Inflammatory macrophage treated with lipopolysaccharide for 4 hours (primary cell): ENCODE measurements around the gene LRRC42.

ENCODE experiments used
- DNase-seq: peaks from one replicate; pipeline ENCODE4 v3.0.0-alpha.2; 2020

LRRC42 gene

DNA sequence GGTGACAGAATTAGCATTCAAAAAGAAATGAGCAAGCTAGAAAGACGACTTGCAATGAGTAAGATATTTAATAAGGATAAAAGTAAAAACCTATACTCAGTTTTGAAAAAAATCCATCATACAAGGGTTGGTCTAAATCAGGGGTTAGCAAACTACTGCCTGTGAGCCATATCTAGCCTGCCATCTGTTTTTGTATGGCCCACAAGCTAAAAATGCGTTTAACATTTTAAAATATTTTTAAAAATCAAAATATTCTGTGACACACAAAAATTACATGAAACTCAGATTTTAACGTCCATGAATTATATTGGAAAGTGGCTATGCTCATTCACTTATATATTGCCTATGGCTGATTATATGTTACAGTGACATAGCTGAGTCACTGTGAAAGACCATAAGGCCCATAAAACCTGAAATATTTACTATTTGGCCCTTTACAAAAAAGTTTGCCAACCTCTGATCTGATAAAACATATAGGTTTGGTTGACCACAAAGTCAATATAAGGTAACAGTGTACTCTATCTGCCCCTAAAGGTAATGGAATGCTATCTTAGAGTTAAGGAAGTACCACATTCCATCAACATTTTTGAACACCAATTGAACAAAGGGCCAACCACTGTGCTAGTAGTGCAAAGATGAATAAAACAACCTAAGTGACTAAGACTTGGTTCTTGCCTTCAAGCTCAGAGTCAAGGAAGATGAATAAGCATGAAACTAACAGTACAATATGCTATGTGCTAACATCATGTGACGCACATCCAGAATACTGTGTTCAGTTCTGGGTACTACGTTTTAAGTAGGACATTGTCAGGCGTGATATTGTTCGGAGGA, 3.8 kb upstream of the LRRC42 start:
- DNase-seq, result no peak

DNA sequence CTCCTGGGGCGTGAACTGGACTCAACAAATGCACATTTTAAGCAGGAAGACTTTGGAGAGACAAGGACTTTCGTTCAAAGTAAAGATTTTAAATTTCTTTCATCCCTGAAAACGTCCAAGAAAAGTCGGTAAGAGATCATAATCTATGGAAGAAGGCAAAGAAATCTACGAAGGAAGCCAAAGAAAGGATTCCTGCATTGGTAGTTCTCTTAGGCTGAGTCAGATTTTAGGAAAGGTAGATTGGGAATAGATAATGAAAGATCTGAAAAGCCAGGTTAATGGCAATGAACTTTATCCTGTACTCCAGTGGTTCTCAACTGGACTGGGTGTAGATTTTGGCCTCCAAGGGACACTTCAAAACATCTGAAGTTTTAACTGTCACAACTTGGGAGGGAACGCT, 3.1 kb upstream of the LRRC42 start:
- no peak for DNase-seq

DNA sequence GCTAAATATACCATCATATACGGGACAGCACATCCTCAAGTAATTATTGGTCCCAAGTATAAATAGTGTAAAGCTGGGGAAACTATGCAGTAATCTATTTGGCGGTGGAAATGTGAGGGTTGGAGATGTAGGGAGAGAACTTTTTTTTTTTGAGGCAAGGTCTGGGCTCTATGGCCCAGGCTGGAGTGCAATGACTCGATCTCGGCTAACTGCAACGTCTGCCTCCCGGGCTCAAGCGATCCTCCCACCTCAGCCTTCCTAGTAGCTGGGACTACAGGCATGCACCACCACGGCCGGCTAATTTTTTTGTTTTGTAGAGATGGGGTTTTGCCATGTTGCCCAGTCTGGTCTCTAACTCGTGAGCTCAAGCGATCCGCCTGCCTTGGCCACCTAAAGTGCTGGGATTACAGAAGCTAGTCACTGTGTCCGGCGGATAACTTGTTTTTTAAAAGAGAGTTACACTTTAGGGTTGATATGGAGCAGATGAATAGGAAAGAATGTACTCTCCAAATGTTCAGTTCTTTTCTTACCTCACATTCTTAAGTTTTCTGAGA, 2.6 kb upstream of the LRRC42 start:
- DNase-seq, result no peak

DNA sequence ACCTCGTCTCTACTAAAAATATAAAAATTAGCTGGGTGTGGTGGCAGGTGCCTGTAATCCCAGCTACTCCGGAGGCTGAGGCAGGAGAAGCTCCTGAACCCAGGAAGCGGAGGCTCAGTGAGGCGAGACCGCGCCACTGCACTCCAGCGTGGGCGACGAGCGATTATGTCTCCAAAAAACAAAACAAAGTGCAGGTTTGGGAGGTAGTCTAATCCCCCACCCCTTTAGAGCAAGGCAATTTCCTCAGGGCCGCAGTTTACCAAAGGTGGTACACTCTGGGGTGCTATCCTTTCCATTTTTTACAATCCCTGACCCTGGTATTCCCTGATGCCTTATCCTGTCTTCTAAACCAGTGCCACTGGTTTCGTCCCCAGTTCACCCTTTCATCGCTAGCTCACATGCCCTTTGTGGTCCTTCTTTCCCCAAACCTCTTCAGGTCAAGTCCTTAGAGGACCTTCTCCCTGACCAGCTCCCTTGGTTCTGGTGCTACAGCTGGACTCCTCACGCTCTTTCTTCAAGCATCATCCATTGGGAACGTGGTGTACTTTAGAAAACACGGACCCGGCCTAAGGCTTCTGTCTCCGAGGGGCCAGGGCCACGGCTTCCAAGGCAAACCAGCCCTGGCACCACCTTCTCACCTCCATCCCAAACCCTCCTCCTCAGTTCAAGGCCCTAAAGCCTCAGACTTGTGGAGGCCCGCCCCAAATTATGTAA, 1.5 kb upstream of the LRRC42 start:
- DNase-seq, result no peak

DNA sequence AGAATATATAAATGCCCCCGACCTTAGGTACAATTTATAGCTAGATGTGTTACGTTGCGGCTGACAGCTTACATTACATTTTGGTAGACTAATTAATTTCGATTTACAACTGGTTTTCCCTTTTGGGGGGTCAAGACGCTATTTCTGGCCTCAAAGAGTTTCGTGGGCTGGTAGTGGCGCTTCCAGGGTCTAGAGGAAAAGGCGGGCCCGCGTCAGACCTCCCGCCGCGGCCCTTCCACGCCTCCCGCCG, 1.0 kb upstream of the LRRC42 start:
- no peak for DNase-seq

DNA sequence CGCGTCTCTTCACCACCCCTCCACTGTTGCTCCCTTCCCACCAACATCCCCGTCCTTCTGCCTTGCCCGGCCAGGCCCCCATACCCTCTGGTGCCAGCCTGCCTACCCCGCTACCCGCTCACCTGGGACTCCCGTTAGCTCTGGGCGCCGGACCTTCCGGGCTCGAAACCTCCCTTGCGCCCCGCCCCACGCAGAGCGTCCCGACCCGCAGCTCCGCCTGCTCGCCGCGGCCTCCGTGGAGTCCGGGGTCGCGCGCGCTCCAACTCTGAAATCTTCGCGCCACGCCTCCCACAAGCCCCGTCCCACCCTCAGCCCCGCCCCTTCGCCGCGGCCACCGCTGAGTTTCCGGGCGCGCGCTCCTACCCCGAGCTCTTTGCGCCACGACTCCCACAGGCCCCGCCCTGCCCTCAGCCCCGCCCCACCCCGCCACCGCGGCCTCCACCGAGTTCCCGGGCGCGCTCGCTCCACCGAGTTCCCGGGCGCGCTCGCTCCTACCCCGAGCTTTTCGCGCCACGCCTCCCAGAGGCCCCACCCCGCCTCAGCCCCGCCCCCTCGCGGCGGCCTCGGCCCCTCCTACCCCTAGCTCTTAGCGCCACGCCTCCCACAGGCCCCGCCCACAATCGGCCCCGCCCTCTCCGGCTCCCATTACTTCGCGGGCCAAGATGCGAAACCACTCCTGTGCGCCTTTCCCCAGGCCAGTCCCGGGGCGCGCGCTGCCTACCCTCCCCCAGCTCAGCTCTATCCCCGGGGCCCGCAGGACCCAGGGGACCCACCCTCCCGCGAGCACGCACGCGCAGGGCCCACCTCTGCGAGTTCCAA, 508 bp upstream of the LRRC42 start, which contains the start of gene IFT25:
IFT25 (minus strand) TSS at position 267 of the 819 bp plus-strand sequence. CDS start 5,617 bp downstream, outside the sequence.
- DNase-seq, result peak; percentile 96

DNA sequence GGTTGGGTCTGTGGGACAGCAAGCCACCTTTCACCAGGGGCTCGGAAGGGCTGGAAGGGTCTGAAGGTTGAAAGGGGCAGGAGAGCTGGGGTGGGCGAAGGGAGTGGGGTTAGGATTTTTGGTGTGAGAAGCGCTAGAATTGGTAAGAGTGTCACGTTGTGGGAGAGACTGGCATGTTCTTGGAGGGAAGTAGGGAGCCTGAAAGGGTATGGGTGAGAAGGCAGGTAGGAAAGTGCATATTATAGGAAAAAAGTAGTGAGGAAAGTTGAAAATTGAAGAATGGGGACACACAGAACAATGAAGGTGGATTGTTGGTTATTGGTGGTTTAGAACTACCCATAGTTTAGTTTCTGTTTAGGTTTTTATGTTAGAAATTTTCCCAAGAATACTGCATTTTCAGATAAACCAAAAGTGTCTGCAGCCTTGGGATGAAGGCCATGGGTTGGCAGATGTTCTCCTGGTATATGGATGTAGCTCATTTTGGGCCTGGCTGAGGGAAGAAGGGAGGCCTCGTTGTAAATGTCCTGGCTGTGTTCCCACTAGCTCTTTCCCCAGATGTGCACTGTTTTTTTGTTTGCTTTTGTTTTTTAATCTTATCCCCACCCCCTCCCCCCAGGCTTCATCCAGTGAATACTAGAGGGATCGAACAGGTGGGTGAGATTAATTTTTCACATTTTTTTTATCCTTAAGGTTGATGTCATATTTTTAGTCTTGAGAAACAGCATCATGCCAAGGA, 1.2 kb downstream of the LRRC42 start:
- no peak for DNase-seq

DNA sequence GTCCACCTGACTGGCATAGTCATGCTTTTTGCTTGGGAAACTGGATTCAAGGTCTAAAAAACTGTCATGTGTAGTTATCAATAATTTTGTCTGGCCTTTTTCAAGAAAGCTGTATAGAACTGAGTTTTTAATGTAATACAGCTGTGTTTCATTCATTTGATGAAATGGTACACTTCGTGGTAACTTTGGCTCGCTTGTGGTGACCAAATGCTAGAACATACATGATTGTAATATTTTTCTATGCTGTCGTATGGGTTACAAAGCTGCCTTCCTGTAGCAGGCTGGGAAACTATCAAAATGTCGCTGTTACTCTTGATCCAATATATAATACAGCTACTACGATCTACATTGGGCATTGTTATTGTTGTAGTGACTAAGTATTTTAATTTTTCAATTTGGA, 2.1 kb downstream of the LRRC42 start:
- DNase-seq, result no peak

DNA sequence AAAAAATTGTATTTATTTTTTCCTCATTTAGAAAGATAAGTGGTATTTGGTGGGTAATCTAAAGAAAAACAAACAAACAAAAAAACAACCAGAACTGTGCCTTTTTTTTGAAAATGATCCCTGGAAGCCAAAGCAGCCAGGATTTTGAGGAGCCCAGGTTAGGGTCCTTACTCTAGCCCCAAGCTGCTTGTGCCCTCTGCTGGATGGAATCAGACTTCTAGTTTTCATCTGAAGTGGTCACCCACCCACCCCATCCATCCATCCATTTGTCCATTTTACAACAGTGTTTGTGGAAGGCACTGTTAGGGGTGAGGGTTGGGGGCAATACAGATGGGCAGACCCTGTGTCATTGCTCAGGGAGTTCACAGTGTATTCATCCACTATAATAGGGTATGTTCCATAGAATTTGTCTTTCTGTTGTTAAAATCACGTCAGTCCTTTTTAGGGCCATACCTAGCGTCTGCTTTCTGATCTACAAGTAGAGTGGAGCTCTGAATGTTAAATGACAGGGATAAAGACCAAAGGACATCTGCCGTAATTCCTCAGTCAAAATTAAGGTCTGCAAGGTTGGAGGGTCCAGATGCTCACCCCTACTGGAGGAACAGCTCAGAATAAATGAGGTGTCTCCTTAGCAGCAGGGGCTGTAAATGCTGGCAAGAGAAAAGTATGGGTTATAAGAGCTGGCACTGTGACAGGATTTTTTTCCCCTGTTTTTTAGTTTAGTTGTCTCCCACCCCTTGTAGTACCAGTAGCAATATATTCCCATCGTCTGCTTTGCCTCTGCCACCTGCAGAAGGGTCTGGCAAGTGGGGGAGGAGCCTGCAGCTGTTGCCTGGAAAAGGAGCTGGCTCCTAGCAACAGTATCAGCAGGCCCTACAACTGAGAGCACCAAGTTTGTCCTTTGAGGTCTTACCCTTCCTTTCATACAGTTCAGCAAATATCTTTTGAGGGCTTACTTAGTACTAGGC, 3.2 kb downstream of the LRRC42 start:
- DNase-seq, result peak; percentile 48

DNA sequence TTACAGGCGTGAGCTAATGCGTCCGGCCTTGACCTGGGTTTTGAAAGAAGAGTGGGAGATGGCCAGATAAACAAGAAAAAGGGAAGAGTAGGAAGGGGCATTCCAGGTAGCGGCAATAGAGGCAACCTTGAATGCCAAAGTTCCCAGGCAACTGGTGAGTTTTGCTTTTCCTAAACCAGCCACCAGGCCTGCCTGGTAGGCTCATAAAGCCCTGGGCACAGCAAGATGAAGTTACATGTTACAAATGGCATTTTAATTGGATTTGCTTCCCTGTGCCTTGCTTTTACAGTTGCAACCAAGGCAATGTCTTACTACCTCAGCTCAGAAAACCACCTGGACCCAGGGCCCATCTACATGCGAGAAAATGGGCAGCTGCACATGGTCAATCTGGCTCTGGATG, 5.5 kb downstream of the LRRC42 start:
- DNase-seq, result no peak

DNA sequence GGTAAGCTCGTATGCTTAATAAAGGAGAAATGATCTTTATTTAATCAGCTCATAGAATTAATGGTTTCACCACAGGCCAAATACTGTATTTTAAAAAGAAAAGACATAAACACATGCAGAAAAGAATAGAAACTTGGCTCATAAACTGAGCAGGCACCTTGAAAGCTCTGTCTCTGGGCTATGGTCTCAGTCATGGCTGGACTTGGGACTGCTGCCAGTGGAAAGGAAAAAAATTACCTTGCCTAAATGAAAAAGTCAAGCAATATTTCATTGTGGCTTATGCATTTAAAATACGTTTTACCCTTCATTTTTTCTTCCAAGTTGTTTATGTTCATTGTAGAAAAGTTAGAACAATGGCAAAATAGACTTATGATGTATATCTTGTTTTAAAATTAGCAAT, 8.0 kb downstream of the LRRC42 start:
- DNase-seq, result no peak

DNA sequence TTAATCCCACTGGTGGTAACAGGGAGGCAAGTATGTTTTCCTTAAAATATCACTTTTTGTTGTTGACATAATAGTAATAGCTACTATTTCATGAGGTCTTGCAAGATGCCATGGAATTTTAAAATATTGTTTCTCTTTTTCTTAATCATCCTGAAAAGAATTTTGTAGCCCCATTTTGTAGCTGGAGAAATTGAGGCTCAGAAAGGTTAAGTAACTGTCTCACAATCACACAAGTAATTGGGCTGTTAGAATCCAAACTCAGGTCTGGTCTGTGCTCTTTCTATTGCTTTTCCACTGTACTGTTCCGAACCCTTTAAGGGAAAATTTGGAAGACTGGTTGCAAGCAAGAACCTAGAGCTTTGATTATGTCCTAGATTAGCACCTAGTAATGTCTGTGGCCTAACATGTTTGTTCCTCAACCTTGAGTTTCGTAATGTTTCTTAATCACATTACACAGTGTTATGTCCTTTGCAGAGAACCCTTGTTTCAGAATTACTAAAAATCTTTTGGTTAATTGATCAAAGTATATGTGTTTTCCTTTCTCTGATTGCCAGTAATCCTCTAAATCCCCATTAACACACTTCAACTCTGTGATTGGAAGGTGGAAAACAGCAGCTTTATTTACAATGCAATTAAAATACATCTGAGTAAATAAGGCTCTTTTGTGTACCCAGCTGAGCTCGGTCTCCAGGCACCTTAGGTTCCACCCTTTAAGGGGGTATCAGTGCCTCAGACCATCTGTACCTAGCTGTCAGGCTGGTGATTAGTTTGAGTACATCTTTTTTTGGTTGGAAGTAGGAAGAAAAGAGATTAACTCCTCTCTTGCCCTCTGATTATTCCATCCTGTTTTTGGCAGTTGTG, 10.4 kb downstream of the LRRC42 start:
- DNase-seq, result peak; percentile 35

DNA sequence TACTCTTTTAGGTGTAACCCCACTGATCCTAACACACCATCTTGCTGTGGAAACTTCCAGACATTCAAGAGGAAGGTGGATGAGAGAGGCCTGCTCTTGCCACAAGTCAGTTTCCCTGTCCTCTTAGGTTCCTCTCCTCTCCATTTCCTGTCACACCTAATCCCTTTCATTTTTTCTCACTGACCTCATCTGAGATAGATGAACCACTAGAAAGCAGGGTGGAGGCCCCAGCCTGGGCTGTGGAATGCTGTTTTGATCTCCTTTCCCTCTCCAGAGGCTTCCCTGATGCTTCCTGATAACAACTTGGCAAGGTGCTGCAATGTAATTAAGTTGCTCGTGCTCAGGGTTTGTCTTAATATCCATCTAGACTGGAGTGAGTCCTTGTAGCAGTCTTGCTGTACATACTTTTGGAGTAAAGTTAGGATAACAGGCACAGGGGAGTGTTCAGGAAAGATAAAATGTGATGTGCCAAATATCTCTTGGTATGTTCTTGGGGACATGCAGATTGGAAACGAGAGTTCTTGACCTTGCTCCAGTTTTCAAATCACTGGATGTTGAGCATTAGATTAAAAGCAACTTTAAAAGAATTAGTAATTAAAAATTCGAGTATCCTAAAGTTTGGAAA, 11.2 kb downstream of the LRRC42 start:
- DNase-seq, result no peak

DNA sequence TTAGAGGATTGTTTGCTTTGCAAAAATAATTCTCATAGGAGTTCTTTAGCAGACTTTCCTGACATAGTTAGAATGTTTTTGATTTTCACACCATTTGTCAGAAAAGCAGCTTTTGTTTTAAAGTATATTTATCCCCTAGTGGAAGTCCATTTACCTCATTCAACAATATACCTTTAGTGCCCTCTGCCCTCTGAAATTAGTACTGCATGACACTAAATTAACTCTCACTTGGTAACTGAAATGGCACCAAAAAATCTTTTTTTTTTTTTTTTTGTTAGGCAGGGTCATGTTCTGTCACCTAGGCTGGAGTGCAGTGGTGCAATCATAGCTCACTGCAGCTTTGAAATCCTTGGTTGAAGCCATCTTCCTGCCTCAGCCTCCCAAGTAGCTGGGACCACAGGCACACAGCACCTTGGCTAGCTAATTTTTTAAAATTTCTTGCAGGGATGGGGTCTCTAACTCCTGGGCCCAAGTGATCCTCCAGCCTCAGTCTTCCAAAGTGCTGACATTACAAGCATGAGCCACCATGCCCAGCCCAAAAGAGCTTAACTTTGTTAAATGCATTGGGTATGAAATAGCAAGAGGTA, 13.6 kb downstream of the LRRC42 start:
- peak; percentile 50 for DNase-seq

DNA sequence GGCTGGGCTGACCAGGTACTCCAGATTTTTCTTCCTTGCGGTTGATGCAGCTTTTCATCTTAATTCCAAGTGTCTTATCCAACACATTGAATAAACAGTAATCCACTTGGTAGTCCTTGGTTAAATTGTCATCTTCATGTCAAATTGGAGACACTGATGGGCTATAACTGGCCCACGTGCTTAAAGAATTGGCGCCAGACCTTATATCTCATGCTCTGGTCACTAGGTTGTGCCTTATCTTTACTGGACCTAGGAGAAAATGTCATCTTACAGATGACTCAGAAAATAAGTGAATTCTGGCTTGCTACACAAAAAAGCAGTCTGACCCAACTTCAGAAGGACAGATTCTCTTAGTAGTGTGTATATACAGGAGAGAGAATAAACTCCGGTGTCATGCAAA, 16.2 kb downstream of the LRRC42 start:
- no peak for DNase-seq

DNA sequence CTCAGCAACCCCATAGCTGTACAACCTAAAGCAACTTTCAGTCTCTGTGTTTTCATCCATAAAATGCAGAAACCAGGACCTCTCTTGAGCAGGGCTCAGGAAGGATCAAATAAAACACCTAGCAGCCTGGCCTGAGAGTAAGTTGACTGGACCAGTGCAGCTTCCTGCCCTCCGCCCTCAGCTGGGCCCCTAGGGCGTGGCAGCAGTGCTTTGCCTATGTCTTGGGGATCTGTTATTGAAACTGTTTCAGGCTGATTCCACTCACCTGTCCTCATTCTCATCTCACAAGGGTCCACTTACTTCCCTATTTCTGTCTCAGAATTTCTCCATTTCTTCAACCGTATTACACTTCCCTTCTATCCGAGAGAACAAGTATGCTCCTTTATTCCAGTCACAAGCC, 17.3 kb downstream of the LRRC42 start:
- no peak for DNase-seq

DNA sequence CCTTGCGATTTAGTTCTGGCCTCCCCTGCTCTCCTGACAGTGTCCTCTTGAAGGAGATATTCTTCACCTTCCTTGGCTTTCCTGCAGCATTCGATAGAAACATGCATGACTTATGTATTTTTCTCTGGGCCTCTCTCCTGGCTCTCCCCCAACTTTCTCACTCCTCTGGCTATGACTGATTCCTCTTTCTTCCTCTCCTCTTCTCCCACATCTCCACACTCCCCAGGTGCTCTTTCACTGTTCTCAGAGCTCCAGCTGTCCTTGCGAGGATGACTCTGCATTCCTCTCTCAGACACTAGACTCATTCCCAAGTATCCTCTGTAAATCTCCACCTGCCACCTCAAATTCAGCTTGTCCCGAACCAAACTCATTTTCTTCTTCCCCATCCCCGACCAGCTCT, 18.0 kb downstream of the LRRC42 start:
- DNase-seq, result no peak

DNA sequence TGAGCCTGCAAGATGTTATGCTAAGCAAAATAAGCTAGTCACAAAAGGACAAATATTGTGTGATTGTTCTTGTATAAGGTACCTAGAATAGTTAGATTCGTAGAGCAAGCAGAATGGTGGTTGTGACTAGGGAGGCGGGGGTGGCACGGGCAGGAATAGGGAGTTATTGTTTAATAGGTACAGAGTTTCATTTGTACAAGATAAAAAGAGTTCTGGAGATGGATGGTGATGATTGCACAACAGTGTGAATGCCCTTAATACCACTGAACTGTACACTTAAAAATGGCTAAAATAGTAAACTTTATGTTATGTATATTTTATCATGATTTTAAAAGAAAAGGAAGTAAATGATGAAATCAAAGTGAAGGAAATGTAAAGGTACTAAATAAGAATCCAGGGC, 20.6 kb downstream of the LRRC42 start:
- no peak for DNase-seq

DNA sequence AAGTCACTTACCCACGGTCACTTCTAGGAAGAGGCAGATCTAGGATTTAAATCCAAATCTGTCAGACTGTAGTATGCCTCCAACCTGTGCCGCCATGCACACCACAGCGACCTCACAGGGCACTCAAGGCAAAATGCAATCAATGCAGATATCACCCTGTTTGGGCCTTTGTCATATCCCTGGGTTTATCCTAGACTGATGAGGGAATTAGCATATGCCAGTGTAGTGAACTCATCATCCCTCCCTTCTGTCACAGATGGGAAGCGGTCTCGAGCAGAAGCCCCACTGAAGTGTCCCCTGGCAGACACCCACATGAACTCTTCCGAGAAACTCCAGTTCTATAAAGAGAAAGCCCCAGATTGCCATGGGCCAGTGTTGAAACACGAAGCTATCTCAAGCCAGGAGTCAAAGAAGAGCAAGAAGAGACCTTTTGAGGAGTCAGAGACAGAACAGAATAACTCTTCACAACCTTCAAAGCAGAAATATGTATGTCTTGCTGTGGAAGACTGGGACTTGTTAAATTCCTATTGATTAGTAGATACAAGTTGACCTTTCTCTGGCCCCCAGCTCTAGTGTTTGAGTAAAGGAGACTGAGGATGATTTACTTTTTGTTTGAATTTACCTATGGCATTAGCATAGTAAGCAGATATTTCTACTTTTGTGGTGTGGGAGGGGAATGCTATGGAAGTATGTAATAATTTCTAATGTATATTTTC, 21.4 kb downstream of the LRRC42 start:
- no peak for DNase-seq
